NB4 (cell line): ENCODE measurements around the gene ATXN7L3.

ENCODE experiments used
- DNase-seq: peaks from one replicate; pipeline ENCODE4 v3.0.0; 2010; ENCODE audit warnings: low read depth
- H3K4me3 ChIP-seq: one replicate; pipeline ENCODE4 v1.5.1; 2011; ENCODE audit warnings: mild to moderate bottlenecking, low read depth, low read length, moderate library complexity
- CTCF ChIP-seq: IDR thresholded peaks from one replicate; pipeline ENCODE4 v1.5.1; 2012; ENCODE audit warnings: low read depth, low read length
- MAX ChIP-seq: IDR thresholded peaks from 2 replicates; pipeline ENCODE4 v1.6.1; 2011; ENCODE audit warnings: low read depth, low read length
- MYC ChIP-seq: IDR thresholded peaks from 2 replicates; pipeline ENCODE4 v1.6.1; 2011; ENCODE audit warnings: low read depth, low read length
- POLR2A ChIP-seq: IDR thresholded peaks from 2 replicates; pipeline ENCODE4 v1.6.1; 2011; ENCODE audit warnings: mild to moderate bottlenecking; ENCODE audit not compliant: insufficient read length; ENCODE audit errors: extremely low read depth

The ATXN7L3 gene

GRCh38 chr17:44167181-44167861 lies 32.4 kb downstream of the ATXN7L3 start:
- no peak for DNase-seq
- TF ChIP-seq MYC (no peak), MAX (no peak), POLR2A (no peak), CTCF (no peak)
- no peak overlapping the region for H3K4me3 ChIP-seq

GRCh38 chr17:44164476-44164875 lies 35.2 kb downstream of the ATXN7L3 start:
- no peak for TF ChIP-seq MYC
- no peak for TF ChIP-seq POLR2A
- no peak for TF ChIP-seq MAX
- TF ChIP-seq CTCF = no peak
- no peak overlapping the region for H3K4me3 ChIP-seq
- no peak for DNase-seq

- no peak for TF ChIP-seq MYC
- no peak for TF ChIP-seq POLR2A
- TF ChIP-seq CTCF = no peak
- no peak for TF ChIP-seq MAX
- no peak overlapping the region for H3K4me3 ChIP-seq
- no peak for DNase-seq
Measured at GRCh38 chr17:44159519-44160210, 40.0 kb downstream of the ATXN7L3 start.

GRCh38 chr17:44155488-44155887 lies 44.2 kb downstream of the ATXN7L3 start:
- DNase-seq = no peak
- TF ChIP-seq MYC (no peak), MAX (no peak), POLR2A (no peak), CTCF (no peak)
- H3K4me3 ChIP-seq = no peak overlapping the region

- TF ChIP-seq MYC (no peak), MAX (no peak), CTCF (no peak), POLR2A (no peak)
- DNase-seq = no peak
- H3K4me3 ChIP-seq = no peak overlapping the region
Measured at GRCh38 chr17:44152875-44153274, 46.8 kb downstream of the ATXN7L3 start.
